ENCODE results near the gene SLC15A5. TPM values are rescaled to one million over a fixed set of nuclear protein-coding genes. Genes with fewer than 3 reads are reported as not detected.

SLC15A5 gene, protein sequence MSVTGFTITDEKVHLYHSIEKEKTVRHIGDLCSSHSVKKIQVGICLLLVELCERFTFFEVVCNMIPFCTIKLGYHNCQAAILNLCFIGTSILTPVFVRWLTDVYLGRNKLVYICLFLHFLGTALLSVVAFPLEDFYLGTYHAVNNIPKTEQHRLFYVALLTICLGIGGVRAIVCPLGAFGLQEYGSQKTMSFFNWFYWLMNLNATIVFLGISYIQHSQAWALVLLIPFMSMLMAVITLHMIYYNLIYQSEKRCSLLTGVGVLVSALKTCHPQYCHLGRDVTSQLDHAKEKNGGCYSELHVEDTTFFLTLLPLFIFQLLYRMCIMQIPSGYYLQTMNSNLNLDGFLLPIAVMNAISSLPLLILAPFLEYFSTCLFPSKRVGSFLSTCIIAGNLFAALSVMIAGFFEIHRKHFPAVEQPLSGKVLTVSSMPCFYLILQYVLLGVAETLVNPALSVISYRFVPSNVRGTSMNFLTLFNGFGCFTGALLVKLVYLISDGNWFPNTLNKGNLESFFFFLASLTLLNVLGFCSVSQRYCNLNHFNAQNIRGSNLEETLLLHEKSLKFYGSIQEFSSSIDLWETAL
- total RNA-seq, result not detected in 2 replicates

DNA sequence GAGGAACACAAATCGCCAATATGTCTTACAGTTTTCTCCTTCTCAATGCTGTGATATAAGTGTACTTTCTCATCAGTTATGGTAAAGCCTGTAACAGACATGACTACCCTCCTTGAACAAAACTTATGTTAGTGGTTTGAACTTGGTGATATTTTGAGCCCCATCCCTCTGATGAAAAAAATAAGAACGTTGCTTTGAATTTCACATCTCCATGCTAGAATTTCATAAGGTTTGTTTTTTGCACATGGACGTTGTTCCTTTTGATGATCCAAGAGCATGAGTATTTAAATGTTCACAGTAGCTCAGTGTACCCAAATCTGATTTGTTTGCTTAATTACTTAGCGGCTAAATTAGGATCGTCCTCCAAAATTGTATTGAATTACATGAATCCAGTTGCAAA, at the start of gene SLC15A5:
TSS of gene SLC15A5 (minus strand) at position 101 of the 400 bp plus-strand sequence. CDS start at position 101, 0 bp downstream.

Other genes starting within 250 kb of the SLC15A5 start
- 37.1 and 38.0 TPM in 2 replicates for gene MGST1, start 70.0 kb upstream of the SLC15A5 start, total RNA-seq